ENCODE measurements around the gene SREBF2.

SREBF2 gene

GRCh38 chr22:41907436-41908401 lies 74.8 kb downstream of the SREBF2 start:
- H3K14ac ChIP-seq (ENCODE audit: low read length), result no peak overlapping the region
- H3K27me3 ChIP-seq (ENCODE audit: control insufficient read depth in 3 of 3, insufficient read depth in 3 of 3, low read depth in 1 of 3, low read length in 3 of 3), result peaks cover 31 to 42% (median 42%) of the 10 kb centered on the region in 3 experiments
- no peak overlapping the region for H3K18ac ChIP-seq (ENCODE audit: low read length)
- H2BK5ac ChIP-seq (ENCODE audit: low read length), result no peak overlapping the region
- H4K8ac ChIP-seq (ENCODE audit: low read depth, low read length), result no peak overlapping the region
- no peak overlapping the region for H2AK5ac ChIP-seq (ENCODE audit: low read depth, low read length)
- H3K9me3 ChIP-seq (replicated peaks in 1 of 2; ENCODE audit: control insufficient read depth in 2 of 2, insufficient read depth in 1 of 2, low read depth in 1 of 2, low read length in 2 of 2), result no peaks in the 10 kb centered on the region
- no peak overlapping the region for H2BK15ac ChIP-seq (ENCODE audit: low read length)
- DNase-seq (ENCODE audit: low spot score), result no peak
- H3K4ac ChIP-seq (ENCODE audit: low read length), result no peak overlapping the region
- H3K4me3 ChIP-seq (ENCODE audit: low read length in 2 of 2), result peak overlapping the region in 1 of 2 donors; percentile 16
- no CpG with 5 or more reads among the region's 10 CpGs for WGBS, 2 donors (ENCODE audit: extremely low coverage in 2 of 2, insufficient read length in 2 of 2, insufficient replicate concordance in 1 of 2)
- H2BK120ac ChIP-seq (ENCODE audit: low read depth, low read length), result no peak overlapping the region
- no peak overlapping the region for H3K4me2 ChIP-seq (ENCODE audit: insufficient read depth, low read length, poor library complexity, severe bottlenecking)
- H3K4me1 ChIP-seq (ENCODE audit: control insufficient read depth in 2 of 2, insufficient read depth in 1 of 2, low read depth in 1 of 2, low read length in 2 of 2), result peaks cover 10% of the 10 kb centered on the region in 2 donors
- H2BK12ac ChIP-seq (ENCODE audit: low read length), result no peak overlapping the region
- H3K9ac ChIP-seq (ENCODE audit: low read depth, low read length, poor library complexity), result peak overlapping the region; percentile 32
- H3K23ac ChIP-seq (ENCODE audit: low read depth, low read length, poor library complexity), result no peak overlapping the region
- peaks cover 36 to 53% of the 10 kb centered on the region in 2 donors for H3K36me3 ChIP-seq (replicated peaks in 1 of 2; ENCODE audit: control insufficient read depth in 2 of 2, insufficient read depth in 2 of 2, low read length in 2 of 2)
- H3K27ac ChIP-seq (replicated peaks; ENCODE audit: low read length), result no peak overlapping the region
- no peak overlapping the region for H4K91ac ChIP-seq (ENCODE audit: low read depth, low read length, poor library complexity)
- H2AFZ ChIP-seq (ENCODE audit: low read length), result no peak overlapping the region
- no peaks in the 10 kb centered on the region for H3K79me1 ChIP-seq (ENCODE audit: low read depth, low read length)

DNA sequence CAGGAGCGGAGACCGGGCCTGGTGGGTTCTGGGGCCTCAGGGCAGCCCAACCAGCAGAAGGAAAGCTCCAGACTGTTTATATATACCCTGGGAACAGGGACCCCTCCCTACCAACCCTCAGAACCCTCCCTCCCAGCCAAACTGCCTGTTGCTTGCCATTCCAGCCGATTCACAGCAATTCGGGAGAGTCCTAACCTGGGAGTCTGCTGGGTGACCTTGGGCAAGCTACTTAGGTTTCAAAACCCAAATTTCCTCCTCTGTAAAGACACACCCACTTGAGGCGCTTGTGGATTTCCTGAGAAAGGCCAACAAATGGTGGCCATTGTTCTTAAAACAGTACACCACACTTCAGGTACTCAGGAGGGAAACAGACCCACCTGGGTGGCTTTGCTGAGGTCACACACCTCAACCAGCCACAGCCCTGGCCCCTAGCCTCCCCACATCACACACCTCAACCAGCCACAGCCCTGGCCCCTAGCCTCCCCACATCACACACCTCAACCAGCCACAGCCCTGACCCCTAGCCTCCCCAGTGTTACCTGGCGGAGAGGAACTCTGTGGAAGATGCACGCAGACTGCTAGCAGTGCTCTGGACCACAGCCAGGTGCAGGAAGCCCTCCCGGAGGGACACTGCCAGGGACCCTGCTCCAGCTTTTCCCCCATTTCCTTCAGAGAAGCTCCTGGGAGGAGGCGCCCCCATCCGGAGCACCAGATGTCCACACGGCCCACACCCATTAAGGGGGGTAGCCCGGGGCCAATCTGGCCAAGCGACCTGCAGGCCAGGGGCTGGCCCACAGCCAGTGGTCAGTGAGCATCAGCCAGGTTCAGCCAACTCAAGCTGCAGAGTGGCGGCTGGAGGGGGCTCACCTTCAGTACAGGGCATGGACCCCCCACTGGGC lies 75.8 kb downstream of the SREBF2 start:
- no peak overlapping the region for H4K91ac ChIP-seq (ENCODE audit: low read depth, low read length, poor library complexity)
- H3K9ac ChIP-seq (ENCODE audit: low read depth, low read length, poor library complexity), result no peak overlapping the region
- H3K4me3 ChIP-seq (ENCODE audit: low read length in 2 of 2), result no peak overlapping the region
- no peak overlapping the region for H2BK5ac ChIP-seq (ENCODE audit: low read length)
- no peaks in the 10 kb centered on the region for H3K79me1 ChIP-seq (ENCODE audit: low read depth, low read length)
- peak overlapping the region; percentile 37 for H2BK15ac ChIP-seq (ENCODE audit: low read length)
- H2AFZ ChIP-seq (ENCODE audit: low read length), result no peak overlapping the region
- H3K4ac ChIP-seq (ENCODE audit: low read length), result no peak overlapping the region
- peak overlapping the region; percentile 21 for H3K14ac ChIP-seq (ENCODE audit: low read length)
- peak overlapping the region; percentile 80 for H3K23ac ChIP-seq (ENCODE audit: low read depth, low read length, poor library complexity)
- peaks cover 27 to 44% of the 10 kb centered on the region in 2 donors for H3K36me3 ChIP-seq (replicated peaks in 1 of 2; ENCODE audit: control insufficient read depth in 2 of 2, insufficient read depth in 2 of 2, low read length in 2 of 2)
- no peak overlapping the region for H2BK120ac ChIP-seq (ENCODE audit: low read depth, low read length)
- H4K8ac ChIP-seq (ENCODE audit: low read depth, low read length), result no peak overlapping the region
- no peak for DNase-seq (ENCODE audit: low spot score)
- WGBS, 2 donors (ENCODE audit: extremely low coverage in 2 of 2, insufficient read length in 2 of 2, insufficient replicate concordance in 1 of 2), result no CpG with 5 or more reads among the region's 14 CpGs
- no peaks in the 10 kb centered on the region for H3K9me3 ChIP-seq (replicated peaks in 1 of 2; ENCODE audit: control insufficient read depth in 2 of 2, insufficient read depth in 1 of 2, low read depth in 1 of 2, low read length in 2 of 2)
- H3K4me2 ChIP-seq (ENCODE audit: insufficient read depth, low read length, poor library complexity, severe bottlenecking), result no peak overlapping the region
- no peak overlapping the region for H3K27ac ChIP-seq (replicated peaks; ENCODE audit: low read length)
- H3K18ac ChIP-seq (ENCODE audit: low read length), result peak overlapping the region; percentile 44
- peaks cover 10% of the 10 kb centered on the region in 2 donors for H3K4me1 ChIP-seq (ENCODE audit: control insufficient read depth in 2 of 2, insufficient read depth in 1 of 2, low read depth in 1 of 2, low read length in 2 of 2)
- H2BK12ac ChIP-seq (ENCODE audit: low read length), result no peak overlapping the region
- H3K27me3 ChIP-seq (ENCODE audit: control insufficient read depth in 3 of 3, insufficient read depth in 3 of 3, low read depth in 1 of 3, low read length in 3 of 3), result peaks cover 41 to 51% (median 51%) of the 10 kb centered on the region in 3 experiments
- peak overlapping the region; percentile 92 for H2AK5ac ChIP-seq (ENCODE audit: low read depth, low read length)

DNA sequence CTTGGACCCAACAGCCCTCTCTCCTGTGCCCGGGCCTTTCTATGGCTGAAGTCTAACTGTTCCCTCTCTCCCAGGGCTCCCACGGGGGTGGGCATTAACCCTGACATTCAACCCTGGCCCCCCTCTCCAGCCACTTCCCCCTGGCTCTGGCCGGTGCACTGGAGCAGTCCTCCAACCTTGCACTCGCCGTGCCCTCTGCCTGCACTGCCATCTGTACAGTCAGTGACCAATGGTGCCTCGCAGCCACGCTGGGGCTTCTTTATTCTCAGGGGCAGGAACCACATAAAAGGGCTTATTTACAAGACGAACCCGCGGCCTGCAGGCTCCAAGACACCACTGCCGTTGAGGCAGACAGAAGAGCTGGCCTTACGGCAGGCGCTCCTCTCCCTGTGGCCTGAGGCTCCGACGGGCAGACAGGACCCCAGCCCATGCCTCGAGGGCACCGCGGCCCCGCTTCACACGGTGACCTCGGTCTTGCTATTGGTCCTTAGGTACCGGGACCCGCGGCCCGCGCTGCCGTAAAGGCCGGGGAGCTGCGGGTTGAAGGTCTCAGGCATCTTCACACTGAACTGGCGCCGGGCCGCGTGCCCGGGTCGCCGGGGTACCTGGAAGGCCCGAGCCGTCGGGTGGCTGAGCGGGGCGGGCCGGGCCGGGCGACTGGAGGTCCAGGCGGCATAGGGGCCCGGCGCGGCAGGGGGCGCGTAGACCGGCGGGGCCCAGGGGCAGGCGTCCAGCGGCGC lies 76.6 kb downstream of the SREBF2 start:
- Histone ChIP-seq H2BK12ac (ENCODE audit: low read length) (no peak overlapping the region), H3K4ac (ENCODE audit: low read length) (no peak overlapping the region), H4K91ac (ENCODE audit: low read depth, low read length, poor library complexity) (no peak overlapping the region), H3K79me1 (ENCODE audit: low read depth, low read length) (no peaks in the 10 kb centered on the region), H2AK5ac (ENCODE audit: low read depth, low read length) (peak overlapping the region; percentile 92), H4K8ac (ENCODE audit: low read depth, low read length) (peak overlapping the region; percentile 43), H3K23ac (ENCODE audit: low read depth, low read length, poor library complexity) (peak overlapping the region; percentile 80), H3K14ac (ENCODE audit: low read length) (peak overlapping the region; percentile 98), H3K9me3 (replicated peaks in 1 of 2; ENCODE audit: control insufficient read depth in 2 of 2, insufficient read depth in 1 of 2, low read depth in 1 of 2, low read length in 2 of 2) (no peaks in the 10 kb centered on the region), H2AFZ (ENCODE audit: low read length) (no peak overlapping the region), H3K18ac (ENCODE audit: low read length) (peak overlapping the region; percentile 90), H2BK120ac (ENCODE audit: low read depth, low read length) (no peak overlapping the region), H3K27me3 (ENCODE audit: control insufficient read depth in 3 of 3, insufficient read depth in 3 of 3, low read depth in 1 of 3, low read length in 3 of 3) (peaks cover 49 to 59% (median 58%) of the 10 kb centered on the region in 3 experiments), H3K4me2 (ENCODE audit: insufficient read depth, low read length, poor library complexity, severe bottlenecking) (peak overlapping the region; percentile 49), H3K4me1 (ENCODE audit: control insufficient read depth in 2 of 2, insufficient read depth in 1 of 2, low read depth in 1 of 2, low read length in 2 of 2) (peaks cover 10% of the 10 kb centered on the region in 2 donors), H3K4me3 (ENCODE audit: low read length in 2 of 2) (no peak overlapping the region), H3K27ac (replicated peaks; ENCODE audit: low read length) (no peak overlapping the region), H3K36me3 (replicated peaks in 1 of 2; ENCODE audit: control insufficient read depth in 2 of 2, insufficient read depth in 2 of 2, low read length in 2 of 2) (peaks cover 19 to 36% of the 10 kb centered on the region in 2 donors), H2BK5ac (ENCODE audit: low read length) (no peak overlapping the region), H2BK15ac (ENCODE audit: low read length) (peak overlapping the region; percentile 75), H3K9ac (ENCODE audit: low read depth, low read length, poor library complexity) (no peak overlapping the region)
- WGBS, 2 donors (ENCODE audit: extremely low coverage in 2 of 2, insufficient read length in 2 of 2, insufficient replicate concordance in 1 of 2), result no CpG with 5 or more reads among the region's 55 CpGs
- no peak for DNase-seq (ENCODE audit: low spot score)
